ENCODE measurements around the gene HINT1. TPM values are rescaled to one million over a fixed set of nuclear protein-coding genes. Genes with fewer than 3 reads are reported as not detected.
"Not testable (repeated sequence)": the region's sequence is repeated elsewhere in the genome, so short reads cannot be mapped to it uniquely, and the experiment has no call there.

The HINT1 gene
- total RNA-seq, 1 donor from 2014 or later = 201 TPM

DNA sequence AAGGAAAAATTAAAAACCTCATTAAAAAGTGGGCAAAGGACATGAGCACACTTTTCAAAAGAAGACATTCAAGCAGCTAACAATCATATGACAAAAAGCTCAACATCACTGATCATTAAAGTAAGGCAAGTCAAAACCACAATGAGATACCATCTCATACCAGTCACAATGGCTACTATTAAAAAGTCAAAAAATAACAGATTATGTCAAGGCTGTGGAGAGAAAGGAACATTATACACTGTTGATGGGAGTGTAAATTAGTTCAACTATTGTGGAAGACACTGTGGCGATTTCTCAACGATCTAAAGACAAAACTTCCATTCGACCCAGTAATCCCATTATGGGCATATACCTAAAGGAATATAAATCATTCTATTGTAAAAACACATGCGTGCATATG, 35.8 kb downstream of the HINT1 start:
- POLR2A ChIA-PET = no interaction called here
- Mint-ChIP-seq H3K27ac (no peak overlapping the region), H3K9me3 (peaks cover 9% of the 10 kb centered on the region), H3K4me1 (no peaks in the 10 kb centered on the region), H3K27me3 (peaks cover 5% of the 10 kb centered on the region), H3K4me3 (no peak overlapping the region), H3K36me3 (ENCODE audit: low read depth) (no peaks in the 10 kb centered on the region)
- intact Hi-C loops (cut with micrococcal nuclease) = no loop called here
- no peak for ATAC-seq (ENCODE audit: low read depth)
- CTCF ChIA-PET = no interaction called here
- no peak for DNase-seq
- TF ChIP-seq, protein P1, sequence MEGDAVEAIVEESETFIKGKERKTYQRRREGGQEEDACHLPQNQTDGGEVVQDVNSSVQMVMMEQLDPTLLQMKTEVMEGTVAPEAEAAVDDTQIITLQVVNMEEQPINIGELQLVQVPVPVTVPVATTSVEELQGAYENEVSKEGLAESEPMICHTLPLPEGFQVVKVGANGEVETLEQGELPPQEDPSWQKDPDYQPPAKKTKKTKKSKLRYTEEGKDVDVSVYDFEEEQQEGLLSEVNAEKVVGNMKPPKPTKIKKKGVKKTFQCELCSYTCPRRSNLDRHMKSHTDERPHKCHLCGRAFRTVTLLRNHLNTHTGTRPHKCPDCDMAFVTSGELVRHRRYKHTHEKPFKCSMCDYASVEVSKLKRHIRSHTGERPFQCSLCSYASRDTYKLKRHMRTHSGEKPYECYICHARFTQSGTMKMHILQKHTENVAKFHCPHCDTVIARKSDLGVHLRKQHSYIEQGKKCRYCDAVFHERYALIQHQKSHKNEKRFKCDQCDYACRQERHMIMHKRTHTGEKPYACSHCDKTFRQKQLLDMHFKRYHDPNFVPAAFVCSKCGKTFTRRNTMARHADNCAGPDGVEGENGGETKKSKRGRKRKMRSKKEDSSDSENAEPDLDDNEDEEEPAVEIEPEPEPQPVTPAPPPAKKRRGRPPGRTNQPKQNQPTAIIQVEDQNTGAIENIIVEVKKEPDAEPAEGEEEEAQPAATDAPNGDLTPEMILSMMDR (IDR thresholded peaks at IDR 0.05) = no peak

DNA sequence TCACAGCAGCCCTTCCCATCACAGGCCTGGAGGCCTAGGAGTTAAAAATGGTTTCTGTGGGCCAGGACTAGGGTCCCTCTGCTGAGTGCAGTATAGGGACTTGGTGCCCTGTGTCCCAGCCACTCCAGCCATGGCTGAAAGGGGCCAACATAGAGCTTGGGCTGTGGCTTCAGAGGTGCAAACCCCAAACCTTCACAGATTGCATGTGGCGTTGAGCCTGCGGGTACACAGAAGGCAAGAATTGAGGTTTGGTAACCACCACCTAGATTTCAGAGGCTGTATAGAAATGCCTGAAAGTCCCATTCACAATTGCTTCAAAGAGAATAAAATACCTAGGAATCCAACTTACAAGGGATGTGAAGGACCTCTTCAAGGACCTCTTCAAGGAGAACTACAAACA, 37.8 kb downstream of the HINT1 start:
- intact Hi-C loops (cut with micrococcal nuclease); H3K4me1 Mint-ChIP-seq; H3K27me3 Mint-ChIP-seq; DNase-seq; POLR2A ChIA-PET; H3K4me3 Mint-ChIP-seq; H3K27ac Mint-ChIP-seq; H3K36me3 Mint-ChIP-seq (ENCODE audit: low read depth); ATAC-seq (ENCODE audit: low read depth): not testable (repeated sequence)
- CTCF ChIA-PET = interaction anchor here (0.6 kb wide), 1 partner anchor 1196 kb away, joined by 3 read pairs; no protein-coding TSS in a partner anchor
- H3K9me3 Mint-ChIP-seq = peaks cover 13% of the 10 kb centered on the region

DNA sequence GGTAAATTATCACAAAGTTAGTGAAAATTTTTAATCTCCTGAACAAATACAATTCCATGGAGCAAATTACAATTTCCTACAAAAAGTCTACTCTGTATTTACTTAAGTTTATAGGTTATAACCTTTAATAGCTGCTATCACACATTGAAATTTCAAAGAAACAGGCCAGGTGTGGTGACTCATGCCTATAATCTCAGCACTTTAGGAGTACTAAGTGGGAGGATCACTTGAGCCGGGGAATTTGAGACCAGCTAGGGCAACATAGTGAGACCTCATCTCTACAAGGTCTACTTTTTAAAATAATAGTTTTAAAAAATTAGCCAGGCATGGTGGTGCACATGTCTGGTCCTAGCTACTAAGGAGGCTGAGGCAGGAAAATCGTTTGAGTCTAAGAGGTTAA, 50.3 kb downstream of the HINT1 start:
- ChIA-PET POLR2A (no interaction called here), CTCF (no interaction called here)
- TF ChIP-seq, protein P1 (IDR thresholded peaks at IDR 0.05) = no peak
- H3K4me1 Mint-ChIP-seq = no peaks in the 10 kb centered on the region
- H3K4me3 Mint-ChIP-seq = no peak overlapping the region
- H3K9me3 Mint-ChIP-seq = no peaks in the 10 kb centered on the region
- ATAC-seq (ENCODE audit: low read depth) = no peak
- no peak for DNase-seq
- H3K27me3 Mint-ChIP-seq = peaks cover 4% of the 10 kb centered on the region
- intact Hi-C loops (cut with micrococcal nuclease) = loop anchor here (10.0 kb wide), 1 partner anchor 920 kb away; no protein-coding TSS in a partner anchor
- no peaks in the 10 kb centered on the region for H3K36me3 Mint-ChIP-seq (ENCODE audit: low read depth)
- H3K27ac Mint-ChIP-seq = no peak overlapping the region

DNA sequence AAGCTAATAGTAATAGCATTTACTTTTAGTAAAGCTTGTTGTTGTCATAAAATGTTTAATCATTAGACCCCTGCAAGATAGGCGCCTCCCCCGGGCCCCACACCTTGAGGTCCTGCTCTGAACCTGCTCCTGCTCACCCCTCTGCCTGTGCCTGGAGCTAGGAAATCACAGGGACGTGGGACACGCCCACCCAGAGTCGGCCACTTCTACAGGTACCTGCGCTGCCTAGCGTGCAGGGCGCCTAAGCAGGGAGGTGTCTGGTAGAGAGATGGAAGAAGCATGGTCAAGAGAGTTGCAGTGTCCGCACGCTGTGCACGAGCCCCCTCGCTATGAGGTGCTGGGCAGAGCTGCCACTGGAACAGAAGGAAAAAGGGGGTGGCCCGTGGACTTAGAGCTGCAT, 52.6 kb downstream of the HINT1 start:
- ChIA-PET POLR2A (no interaction called here), CTCF (interaction anchor here (2.5 kb wide), 1 partner anchor 241 kb away, joined by 10 read pairs; no protein-coding TSS in a partner anchor)
- intact Hi-C loops (cut with micrococcal nuclease) = loop anchor here (10.0 kb wide), 1 partner anchor 918 kb away; no protein-coding TSS in a partner anchor
- ATAC-seq (ENCODE audit: low read depth) (no peak), DNase-seq (no peak)
- no peaks in the 10 kb centered on the region for H3K9me3 Mint-ChIP-seq
- no peaks in the 10 kb centered on the region for H3K36me3 Mint-ChIP-seq (ENCODE audit: low read depth)
- H3K27ac Mint-ChIP-seq = no peak overlapping the region
- no peak overlapping the region for H3K4me3 Mint-ChIP-seq
- TF ChIP-seq, protein P1 (IDR thresholded peaks at IDR 0.05) = no peak
- H3K27me3 Mint-ChIP-seq = no peaks in the 10 kb centered on the region
- no peaks in the 10 kb centered on the region for H3K4me1 Mint-ChIP-seq

DNA sequence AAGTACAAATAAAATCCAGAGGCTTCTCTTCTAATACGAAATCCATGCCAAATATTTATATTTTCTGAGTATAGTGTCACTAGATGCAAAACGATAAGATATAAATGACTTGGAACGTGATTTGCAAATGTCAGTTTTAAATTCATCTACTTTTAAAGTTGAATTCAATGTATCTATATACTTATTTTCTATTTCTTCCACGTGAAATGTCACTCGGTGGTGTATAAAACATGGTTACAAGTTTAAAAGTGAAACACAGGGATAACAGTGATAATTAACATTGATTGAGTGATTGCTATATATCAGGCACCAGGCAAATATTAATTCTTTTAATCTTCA, 54.8 kb downstream of the HINT1 start:
- no peaks in the 10 kb centered on the region for H3K9me3 Mint-ChIP-seq
- H3K36me3 Mint-ChIP-seq (ENCODE audit: low read depth) = no peaks in the 10 kb centered on the region
- ChIA-PET POLR2A (no interaction called here), CTCF (no interaction called here)
- ATAC-seq (ENCODE audit: low read depth) (no peak), DNase-seq (no peak)
- TF ChIP-seq, protein P1 (IDR thresholded peaks at IDR 0.05) = no peak
- no peak overlapping the region for H3K27ac Mint-ChIP-seq
- H3K4me1 Mint-ChIP-seq = no peaks in the 10 kb centered on the region
- H3K27me3 Mint-ChIP-seq = peaks cover under 1% of the 10 kb centered on the region
- H3K4me3 Mint-ChIP-seq = no peak overlapping the region
- intact Hi-C loops (cut with micrococcal nuclease) = loop anchor here (1.0 to 10.0 kb wide), 4 partner anchors 239 to 1001 kb away; no protein-coding TSS in a partner anchor
